Thyroid gland (tissue), 4 donors: ENCODE data around the gene SBK3.

ENCODE experiments used
- CTCF ChIP-seq, 6 experiments: fragments of 200-600 bp in 3 of 6; fragments of 450-650 bp in 3 of 6; sonication (generic) in 3 of 6; IDR thresholded peaks; one replicate each; pipeline ENCODE4 v1.5.1; 2016 to 2019; ENCODE audit warnings: antibody characterized with exemption in 6 of 6, mild to moderate bottlenecking in 2 of 6, inconsistent platforms in 1 of 6, moderate library complexity in 1 of 6
- POLR2A ChIP-seq, 2 donors: fragments of 450-650 bp; IDR thresholded peaks; one replicate each; pipeline ENCODE4 v1.6.1; 2017; ENCODE audit warnings: antibody characterized with exemption in 2 of 2, mild to moderate bottlenecking in 2 of 2, moderate library complexity in 1 of 2

- TF ChIP-seq CTCF (IDR thresholded peaks at IDR 0.05) (no peak), POLR2A (IDR thresholded peaks at IDR 0.05) (no peak)
Measured at GRCh38 chr19:55592391-55593090, 47.2 kb upstream of the SBK3 start.
